Skin of body (tissue), 2 donors: Measurements from ENCODE around the gene MORC1. TPM values are rescaled to one million over a fixed set of nuclear protein-coding genes. Genes with fewer than 3 reads are reported as not detected.
"Not testable (repeated sequence)": the region's sequence is repeated elsewhere in the genome, so short reads cannot be mapped to it uniquely, and the experiment has no call there.

Experiments used
- DNase-seq: peaks from one replicate; lab custom pipeline; 2025; lab: John Stamatoyannopoulos, UW
- total RNA-seq: library from RNA; depleted of rRNA; stranded (reverse); fragments of >200 nt; gene quantifications from one replicate; pipeline ENCODE4 v1.2.3, GENCODE V29; 2014

Gene MORC1
- total RNA-seq, 1 donor from 2014 or later = not detected

- DNase-seq = no peak
These were observed 4.8 kb downstream of the MORC1 start for GRCh38 chr3:109112946-109113760.

- no peak for DNase-seq
These were observed 8.4 kb downstream of the MORC1 start for GRCh38 chr3:109109574-109109973.

- no peak for DNase-seq
These were observed 19.8 kb downstream of the MORC1 start for GRCh38 chr3:109098079-109098644.

- no peak for DNase-seq
These were observed 22.8 kb downstream of the MORC1 start for GRCh38 chr3:109095166-109095565.

- no peak for DNase-seq
These were observed 24.4 kb downstream of the MORC1 start for GRCh38 chr3:109093561-109093960.

- DNase-seq = no peak
These were observed 26.1 kb downstream of the MORC1 start for GRCh38 chr3:109091846-109092245.

- DNase-seq = no peak
These were observed 28.7 kb downstream of the MORC1 start for GRCh38 chr3:109089265-109089664.

GRCh38 chr3:109081746-109082510 lies 36.0 kb downstream of the MORC1 start:
- no peak for DNase-seq

- not testable (repeated sequence) for DNase-seq
These were observed 37.8 kb downstream of the MORC1 start for GRCh38 chr3:109080090-109080489.

- DNase-seq = no peak
These were observed 44.8 kb downstream of the MORC1 start for GRCh38 chr3:109073116-109073515.

- DNase-seq = no peak
These were observed 45.7 kb downstream of the MORC1 start for GRCh38 chr3:109072194-109072593.

DNA sequence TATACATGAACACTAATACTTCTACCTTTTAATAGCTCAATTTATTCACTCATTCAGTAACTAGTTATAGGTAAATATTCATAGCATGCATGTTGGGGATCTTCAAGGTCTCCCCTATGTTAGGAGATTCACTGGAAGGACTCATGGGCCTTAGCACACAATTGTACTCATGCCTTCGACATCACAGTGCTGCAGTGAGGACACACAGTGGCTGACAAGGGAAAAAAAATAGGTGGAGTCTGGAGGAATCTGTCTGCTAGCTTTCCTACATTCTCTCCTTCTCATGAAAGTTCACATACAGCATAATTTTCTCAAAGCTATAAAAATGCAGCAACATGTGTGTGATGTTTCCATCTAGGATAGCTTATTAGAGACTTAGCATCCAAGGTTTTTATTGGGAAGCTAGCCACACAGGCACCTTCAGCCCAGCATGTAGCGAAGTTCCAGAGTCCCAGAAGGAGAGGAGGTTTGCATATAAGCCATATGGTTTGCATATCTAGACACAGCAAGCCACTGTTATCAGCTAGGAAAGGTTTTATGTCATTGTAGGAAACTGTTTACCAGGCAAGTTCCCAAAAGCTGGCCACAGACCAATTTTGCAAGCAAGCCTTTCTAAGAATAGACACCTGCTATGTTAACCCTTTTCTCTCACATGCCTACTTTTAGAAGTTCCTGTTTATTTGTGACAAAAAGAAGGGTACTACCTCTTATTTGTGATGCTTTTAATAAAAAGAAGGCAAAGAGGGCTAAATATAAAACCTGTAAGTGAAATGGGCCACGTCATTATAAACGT lies 46.4 kb downstream of the MORC1 start:
- no peak for DNase-seq

DNA sequence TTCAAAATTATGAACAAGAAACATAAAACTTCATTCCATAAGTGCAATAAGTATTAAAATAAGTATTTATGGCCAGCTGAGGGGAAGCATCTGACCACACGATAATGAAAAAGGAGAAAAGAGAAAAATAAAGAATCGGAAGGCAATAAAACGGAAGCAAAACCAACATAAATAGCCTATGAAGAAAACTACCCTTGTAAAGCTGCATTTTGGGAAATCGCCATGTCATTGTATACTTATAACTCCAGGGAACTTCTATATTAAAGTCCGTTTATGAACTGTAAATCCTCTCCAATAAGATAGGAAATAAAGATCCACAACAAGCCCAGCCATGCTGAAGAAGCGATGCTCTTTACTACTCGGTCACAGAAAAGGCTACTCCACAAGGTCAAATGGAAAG lies 47.7 kb downstream of the MORC1 start:
- DNase-seq = no peak

DNA sequence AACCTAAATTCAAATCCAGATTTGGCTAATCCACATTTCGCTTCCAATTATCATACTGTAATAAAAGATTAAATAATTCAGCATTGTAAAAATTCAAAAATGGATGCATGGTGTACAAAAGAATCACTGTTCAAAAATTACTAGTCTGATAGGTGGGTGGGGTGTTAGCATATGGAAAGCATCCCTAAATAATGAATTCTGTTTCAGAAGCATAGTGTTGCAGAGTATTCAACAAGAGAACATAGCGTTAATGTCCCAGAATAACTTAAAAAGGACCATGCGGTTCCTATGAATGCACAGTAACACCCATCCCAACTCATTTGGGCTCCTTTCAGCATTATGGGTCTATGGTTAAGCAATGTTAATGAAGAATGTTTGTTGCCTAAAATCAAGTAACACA lies 51.1 kb downstream of the MORC1 start:
- no peak for DNase-seq

DNA sequence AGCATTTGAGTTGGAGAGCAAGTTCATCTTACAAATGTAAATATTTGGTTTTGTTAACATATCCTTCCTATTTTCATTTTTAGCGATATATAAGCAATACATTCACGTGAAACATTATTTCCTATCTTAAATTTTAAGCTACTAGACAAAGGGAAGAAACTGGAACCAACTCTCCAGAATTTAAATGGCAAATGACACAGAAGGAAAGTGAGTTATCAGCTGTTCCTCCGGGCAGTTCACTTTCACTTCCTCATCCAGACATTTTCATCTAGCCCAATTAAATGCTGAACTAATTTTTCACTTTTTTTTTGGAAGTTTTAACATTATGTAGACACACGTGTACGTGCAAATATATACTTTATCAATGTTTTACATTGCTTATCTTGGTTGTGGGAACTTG lies 58.7 kb downstream of the MORC1 start:
- no peak for DNase-seq

GRCh38 chr3:109057616-109058015 lies 60.3 kb downstream of the MORC1 start:
- DNase-seq = no peak

GRCh38 chr3:109057056-109057455 lies 60.9 kb downstream of the MORC1 start:
- DNase-seq = no peak

- DNase-seq = no peak
These were observed 67.3 kb downstream of the MORC1 start for GRCh38 chr3:109050591-109051167.

DNA sequence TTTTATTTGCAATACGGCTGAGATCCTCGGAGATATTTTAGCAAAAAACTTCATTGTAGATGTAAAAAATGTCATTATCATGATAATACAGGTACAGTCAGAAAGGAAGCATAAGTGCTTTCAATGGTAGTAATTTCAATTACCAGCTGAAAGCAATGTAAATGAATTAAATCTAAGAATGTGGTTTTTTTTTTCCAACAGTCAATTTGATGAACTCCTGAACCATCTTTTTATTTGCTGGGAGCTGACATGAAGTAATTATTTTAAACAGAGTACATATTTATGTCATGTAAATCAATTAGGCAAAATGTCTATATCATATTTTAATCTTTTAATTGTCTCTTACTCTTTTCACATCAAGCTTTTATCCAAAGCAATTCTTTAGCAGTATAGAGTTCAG lies 70.6 kb downstream of the MORC1 start:
- no peak for DNase-seq

GRCh38 chr3:109045271-109046040 lies 72.5 kb downstream of the MORC1 start:
- no peak for DNase-seq
